GM21360 (cell line): ENCODE measurements around the gene SLX9.
"Not testable (repeated sequence)": the region's sequence is repeated elsewhere in the genome, so short reads cannot be mapped to it uniquely, and the experiment has no call there.

Experiments used
- ATAC-seq: cut with Tn5 transposase; IDR thresholded peaks from one replicate; pipeline ENCODE4 v1.9.1; 2021; ENCODE audit warnings: mild to moderate bottlenecking, moderate library complexity; ENCODE audit not compliant: unreplicated experiment

SLX9 gene

DNA sequence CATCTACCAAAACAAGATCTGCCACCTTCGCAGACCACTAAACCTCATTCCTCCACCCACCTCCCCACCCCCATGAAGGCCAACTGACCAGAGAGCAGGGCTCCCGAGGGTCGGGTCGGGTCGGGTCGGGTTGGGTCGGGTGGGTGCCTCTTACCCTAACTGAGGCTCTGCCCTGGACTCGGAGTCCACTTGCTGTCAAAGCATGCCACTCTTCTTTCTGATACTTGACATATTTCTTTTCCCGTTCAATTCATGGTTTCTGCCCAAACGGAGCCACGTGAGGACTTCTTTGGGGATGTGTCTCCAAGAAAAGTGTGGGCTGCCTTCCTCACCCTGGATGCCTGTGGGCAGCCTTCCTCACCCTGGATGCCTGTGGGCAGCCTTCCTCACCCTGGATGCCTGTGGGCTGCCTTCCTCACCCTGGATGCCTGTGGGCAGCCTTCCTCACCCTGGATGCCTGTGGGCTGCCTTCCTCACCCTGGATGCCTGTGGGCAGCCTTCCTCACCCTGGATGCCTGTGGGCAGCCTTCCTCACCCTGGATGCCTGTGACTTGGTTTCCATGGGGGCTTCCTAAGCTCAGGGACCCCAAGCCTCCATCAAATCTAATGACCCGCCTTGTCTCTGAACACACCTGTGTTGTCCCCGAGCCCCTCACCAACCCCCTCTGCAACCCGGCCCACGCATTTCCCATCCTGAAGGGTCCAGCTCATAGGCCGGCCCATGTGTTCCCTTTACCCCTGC lies 11.2 kb upstream of the SLX9 start:
- not testable (repeated sequence) for ATAC-seq

- no peak for ATAC-seq
These were observed 10.5 kb upstream of the SLX9 start for GRCh38 chr21:44929242-44929798.

DNA sequence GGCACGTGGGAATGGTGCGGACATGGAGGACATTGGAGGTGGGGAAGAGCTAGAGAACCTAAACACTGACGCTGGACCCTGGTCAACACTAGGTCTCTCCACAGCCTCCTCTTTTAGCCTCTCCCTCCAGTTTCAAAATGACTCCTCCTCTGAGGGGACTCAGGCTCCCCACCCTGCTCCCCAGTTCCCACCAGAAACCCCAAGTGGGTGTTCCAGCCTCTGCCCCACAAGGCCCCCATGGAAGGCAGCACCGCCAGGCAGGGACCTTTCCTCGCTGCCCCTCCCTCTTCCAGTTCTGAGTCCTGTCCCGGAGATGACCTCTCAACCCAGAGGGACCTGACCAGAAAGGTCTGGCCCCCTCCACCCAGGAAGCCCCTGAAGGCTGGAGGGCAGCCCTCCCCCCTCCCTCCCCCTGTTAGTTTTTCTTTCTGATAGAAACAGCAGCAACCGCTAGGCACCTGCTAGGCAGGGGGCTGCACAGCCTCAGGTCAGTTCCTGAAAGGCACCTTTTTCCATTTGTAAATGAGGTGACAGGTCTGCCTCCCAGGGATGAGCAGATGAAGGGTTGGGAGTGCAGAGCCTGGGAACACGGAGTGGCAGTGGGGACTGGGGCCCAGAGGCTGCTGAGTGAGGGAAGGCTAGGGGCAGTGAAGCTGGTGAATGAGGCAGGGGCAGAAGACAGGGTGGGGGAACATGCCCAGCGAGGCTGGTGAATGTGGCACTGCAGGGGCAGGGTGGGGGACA lies 9.9 kb upstream of the SLX9 start:
- ATAC-seq, result no peak

DNA sequence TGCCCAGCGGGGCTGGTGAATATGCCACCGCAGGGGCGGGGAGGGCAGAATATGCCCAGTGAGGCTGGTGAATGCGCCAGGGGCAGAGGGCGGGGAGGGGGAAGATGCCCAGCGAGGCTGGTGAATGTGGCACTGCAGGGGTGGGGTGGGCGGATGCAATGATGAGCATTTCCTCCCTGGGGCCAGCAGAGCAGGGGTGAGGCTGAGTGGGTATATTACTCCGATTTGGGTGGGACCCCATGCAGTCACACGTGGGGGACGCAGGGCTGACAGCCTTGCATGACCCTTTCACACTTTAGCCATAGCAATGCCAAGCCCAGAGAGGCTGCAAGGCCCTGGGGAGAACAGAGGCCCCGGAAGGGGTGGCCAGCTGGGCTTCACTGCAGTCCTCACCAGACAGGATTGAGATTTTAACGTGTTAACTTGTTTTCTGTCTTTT lies 9.3 kb upstream of the SLX9 start:
- no peak for ATAC-seq

GRCh38 chr21:44931137-44931500 lies 8.7 kb upstream of the SLX9 start:
- ATAC-seq, result no peak

DNA sequence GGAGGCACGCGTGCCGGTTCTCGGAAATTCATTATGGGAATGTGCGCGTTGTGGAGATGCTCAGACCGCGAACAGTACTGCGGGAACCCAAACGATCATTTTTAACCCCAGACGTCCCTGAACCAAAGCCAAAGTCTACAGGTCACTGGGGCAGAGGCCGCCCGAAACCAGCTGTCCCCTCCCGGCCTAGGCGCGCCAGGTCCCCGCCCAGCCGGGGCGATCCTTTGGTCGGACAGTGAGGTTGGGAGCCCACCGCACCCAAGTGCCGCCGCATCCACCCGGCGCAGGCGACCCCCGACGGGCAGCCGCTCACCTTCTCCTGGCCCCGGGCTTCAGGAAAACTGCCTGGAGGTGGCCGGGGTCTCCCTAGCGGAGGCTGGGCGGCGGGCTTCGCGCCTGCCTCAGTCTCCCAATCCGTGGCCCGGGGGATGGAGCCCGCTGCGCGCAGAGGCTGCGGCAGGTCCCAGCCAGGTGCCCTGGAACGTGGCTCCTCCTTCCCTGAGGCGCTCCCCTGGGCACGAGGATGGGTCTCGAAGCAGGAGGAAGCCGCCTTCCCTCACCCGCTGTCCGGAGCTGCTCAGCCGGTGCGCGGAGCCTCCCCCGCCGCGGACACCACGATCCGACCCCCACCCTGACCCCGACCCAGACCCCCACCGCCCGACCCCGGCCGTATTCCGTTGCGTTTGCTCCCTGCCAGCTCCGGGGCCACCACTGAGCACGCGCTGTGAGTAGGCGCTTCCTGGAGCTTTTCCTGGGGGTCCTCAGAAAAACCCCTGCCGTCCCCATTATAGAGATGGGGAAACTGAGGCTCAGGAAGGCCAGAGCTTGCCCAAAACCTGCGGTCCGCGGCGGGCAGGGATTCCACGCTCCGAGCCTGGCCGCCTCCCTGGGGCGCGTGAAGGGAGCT lies 8.1 kb upstream of the SLX9 start:
- no peak for ATAC-seq

GRCh38 chr21:44932408-44933181 lies 7.2 kb upstream of the SLX9 start:
- no peak for ATAC-seq

GRCh38 chr21:44933199-44933917 lies 6.5 kb upstream of the SLX9 start:
- ATAC-seq, result no peak

DNA sequence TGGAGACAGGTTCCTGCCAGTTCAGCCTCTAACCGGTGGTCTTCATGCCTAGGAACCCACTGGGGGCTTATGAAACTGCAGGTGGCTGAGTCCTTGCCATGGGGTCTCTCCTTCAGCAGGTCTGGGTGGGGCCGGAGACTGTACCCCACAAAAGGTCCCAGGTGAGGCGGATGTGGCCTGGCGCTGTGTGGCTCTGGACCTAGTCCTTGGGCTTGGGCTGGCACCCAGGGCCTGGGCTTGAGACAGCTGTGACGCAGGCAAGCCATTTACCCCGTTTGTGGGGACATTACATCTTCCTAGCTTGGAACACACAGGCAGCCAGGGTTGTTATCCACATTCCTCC lies 5.9 kb upstream of the SLX9 start:
- no peak for ATAC-seq

GRCh38 chr21:44934276-44934675 lies 5.6 kb upstream of the SLX9 start:
- no peak for ATAC-seq

DNA sequence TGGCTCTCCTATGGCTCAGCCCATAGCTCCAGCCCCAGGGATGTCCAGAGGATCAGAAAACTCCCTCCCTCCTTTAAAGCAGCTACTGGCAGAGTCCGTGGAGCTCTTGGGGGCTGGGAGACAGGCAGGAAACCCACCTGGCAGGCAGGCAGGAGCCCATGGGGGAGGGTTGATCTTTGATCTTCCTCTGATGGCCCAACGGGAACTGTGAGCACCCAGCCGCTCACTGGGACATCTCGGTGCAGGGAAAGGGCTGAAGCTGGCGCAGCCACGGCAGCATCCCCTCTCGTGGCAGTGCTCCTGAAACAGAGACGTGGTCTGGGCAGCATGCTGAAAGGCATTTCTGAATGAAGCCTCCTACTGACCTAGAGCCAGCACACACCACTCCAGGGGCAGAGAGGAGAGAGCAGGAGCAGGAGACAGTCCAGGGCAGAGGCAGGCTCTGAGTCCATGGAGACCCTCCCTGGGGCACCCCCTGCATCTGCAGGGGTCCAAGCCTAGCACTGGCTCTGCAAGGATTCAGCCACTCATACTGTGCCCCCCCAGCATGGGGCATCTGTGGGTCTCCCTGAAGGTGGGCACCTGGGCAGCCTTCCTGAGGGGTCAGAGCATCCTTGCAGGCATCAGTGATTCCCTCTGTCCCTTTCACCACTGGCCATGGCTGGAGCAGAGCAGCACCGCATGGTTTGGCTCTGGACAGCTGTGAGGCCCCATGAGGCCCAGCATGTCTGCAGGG lies 4.9 kb upstream of the SLX9 start:
- ATAC-seq, result no peak

DNA sequence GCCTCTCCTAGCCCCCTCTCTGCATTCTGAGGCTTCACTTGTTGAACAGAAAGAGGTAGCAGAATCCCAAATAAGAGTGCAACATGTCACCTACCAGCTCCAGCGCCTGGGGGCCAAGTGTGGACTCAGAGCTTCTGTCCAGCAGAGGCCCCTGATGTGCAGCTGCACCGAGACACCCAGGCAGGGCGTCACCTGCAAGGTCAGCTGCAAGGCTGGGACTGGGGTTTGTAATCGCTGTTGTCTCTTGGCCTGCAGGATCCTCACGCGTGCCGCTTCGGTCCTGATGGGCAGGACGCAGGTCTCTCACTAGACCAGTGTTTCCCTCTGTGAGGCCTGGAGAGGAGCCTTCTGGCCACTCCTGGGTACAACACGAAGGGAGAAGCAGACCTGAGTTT lies 4.3 kb upstream of the SLX9 start:
- no peak for ATAC-seq

DNA sequence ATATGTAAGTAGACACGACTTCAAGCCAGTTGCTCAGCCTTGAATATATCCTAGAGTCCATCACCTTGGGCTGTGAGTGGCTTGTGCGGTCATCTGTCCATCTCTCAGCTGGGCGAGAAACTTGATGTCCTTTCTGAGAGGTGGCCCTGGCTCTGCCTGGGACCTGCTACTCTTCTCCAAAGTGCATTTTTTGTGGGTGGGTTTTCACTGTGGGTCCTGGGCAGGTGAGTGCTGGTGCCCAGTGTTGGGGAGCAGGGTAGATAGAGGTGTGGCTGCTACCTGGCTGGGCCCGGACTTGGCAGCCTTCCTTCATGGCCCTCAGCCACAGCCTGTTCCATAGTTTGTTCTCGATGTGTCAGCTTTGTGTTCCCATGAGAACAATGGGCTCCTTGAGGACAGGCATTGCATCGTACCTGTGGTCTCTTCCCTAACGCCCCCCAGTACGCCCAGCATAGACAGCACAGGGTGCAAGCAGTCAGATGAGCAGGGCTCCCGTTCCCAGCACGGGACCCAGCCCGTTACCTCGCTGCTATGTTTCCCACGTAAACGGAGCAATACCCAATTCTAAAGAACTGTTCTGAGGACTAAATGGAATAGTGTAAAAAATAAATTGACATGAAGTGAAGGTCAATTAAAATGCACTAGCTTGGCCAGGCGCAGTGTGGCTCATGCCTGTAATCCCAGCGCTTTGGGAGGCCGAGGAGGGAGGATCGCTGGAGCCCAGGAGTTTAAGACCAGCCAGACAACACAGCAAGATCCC lies 877 bp upstream of the SLX9 start:
- ATAC-seq, result no peak

DNA sequence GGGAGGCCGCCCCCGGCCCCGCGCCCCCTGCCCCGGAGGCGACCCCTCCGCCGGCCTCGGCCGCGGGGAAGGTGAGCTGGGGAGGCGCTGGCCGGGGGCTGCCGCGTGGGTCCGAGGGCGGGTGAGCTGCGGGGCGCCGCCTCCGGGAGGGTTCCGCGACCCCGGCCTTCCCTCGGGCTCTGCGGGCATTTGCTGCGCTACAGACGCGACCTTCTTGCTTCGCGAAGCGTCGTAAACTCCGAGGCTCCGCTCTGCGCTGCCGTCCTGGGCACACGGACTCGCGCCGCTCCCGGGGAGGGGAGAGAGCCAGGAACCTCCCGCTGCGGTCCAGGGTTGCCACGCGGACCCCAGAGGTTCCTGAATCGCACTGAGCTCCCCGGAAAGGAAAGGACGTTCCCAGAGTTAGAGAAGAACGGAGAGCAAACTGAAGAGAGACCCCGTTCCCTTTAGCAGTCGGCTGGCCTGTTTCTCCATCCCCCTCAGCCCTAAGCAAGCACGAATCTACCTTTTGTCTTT lies 345 bp downstream of the SLX9 start:
- ATAC-seq, result peak; percentile 39

- no peak for ATAC-seq
These were observed 1.7 kb downstream of the SLX9 start for GRCh38 chr21:44941567-44941966.

DNA sequence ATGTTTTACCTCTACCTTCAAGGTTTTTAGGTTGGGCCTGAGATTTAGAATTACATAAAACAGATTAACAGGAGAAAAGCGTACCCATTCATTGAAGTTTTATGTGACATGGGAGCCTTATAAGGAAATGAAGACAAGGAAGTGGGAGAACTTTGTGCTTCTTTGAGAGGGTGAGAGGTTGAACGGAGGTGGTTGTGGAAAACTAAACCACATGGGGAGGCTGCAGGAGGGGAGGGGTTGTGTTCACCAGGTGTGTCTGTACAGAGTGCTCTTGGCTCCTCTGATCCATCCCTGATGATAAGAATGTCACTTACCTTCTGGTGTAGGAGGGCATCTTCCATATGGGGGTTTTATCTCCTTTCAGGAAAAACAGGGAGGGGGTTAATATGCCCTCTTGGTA lies 2.7 kb downstream of the SLX9 start:
- no peak for ATAC-seq

GRCh38 chr21:44943005-44943685 lies 3.3 kb downstream of the SLX9 start:
- no peak for ATAC-seq
